Calu3 (cell line): ENCODE results near the gene SMAD3. TPM values are rescaled to one million over a fixed set of nuclear protein-coding genes. Genes with fewer than 3 reads are reported as not detected.

ENCODE experiments used
- BruUV-seq: library from RNA; stranded (reverse); fragments of 400-500 nt; replicated peaks from 2 replicates; lab custom pipeline; 2021; lab: Mats Ljungman, UMichigan
- CTCF ChIA-PET: fragments of 300-600 bp; sonication (Branson Sonifier 250); formaldehyde crosslinking; loops from one replicate; lab custom pipeline; 2022; ENCODE audit warnings: antibody characterized with exemption; lab: Charles Lee
- DNase-seq: peaks from one replicate; pipeline ENCODE4 v3.0.0; 2022
- H3K27ac Mint-ChIP-seq: one replicate; pipeline ENCODE4 v1.8.0; 2022; ENCODE audit warnings: mixed read lengths; ENCODE audit not compliant: unreplicated experiment
- H3K27me3 Mint-ChIP-seq: one replicate; pipeline ENCODE4 v1.8.0; 2022; ENCODE audit warnings: mixed read lengths; ENCODE audit not compliant: unreplicated experiment
- H3K36me3 Mint-ChIP-seq: one replicate; pipeline ENCODE4 v1.8.0; 2022; ENCODE audit warnings: mild to moderate bottlenecking, moderate library complexity, mixed read lengths; ENCODE audit not compliant: insufficient read depth, unreplicated experiment
- H3K4me1 Mint-ChIP-seq: one replicate; pipeline ENCODE4 v1.8.0; 2022; ENCODE audit warnings: mild to moderate bottlenecking, low read depth, mixed read lengths; ENCODE audit not compliant: unreplicated experiment
- H3K4me3 Mint-ChIP-seq: one replicate; pipeline ENCODE4 v1.8.0; 2022; ENCODE audit warnings: mild to moderate bottlenecking, low read depth, moderate library complexity, mixed read lengths; ENCODE audit not compliant: unreplicated experiment
- H3K9me3 Mint-ChIP-seq: one replicate; pipeline ENCODE4 v1.8.0; 2022; ENCODE audit warnings: low read depth, mixed read lengths; ENCODE audit not compliant: unreplicated experiment
- CTCF ChIP-seq: fragments of 200-600 bp; IDR thresholded peaks from one replicate; pipeline ENCODE4 v1.8.0; 2022; ENCODE audit warnings: antibody characterized with exemption; ENCODE audit not compliant: unreplicated experiment
- intact Hi-C: fragments of 100-400 bp; cut with micrococcal nuclease; formaldehyde crosslinking; loops from one replicate; pipeline ENCODE4 v1.10.0; 2022; ENCODE audit not compliant: unreplicated experiment
- total RNA-seq: library from RNA; stranded (reverse); gene quantifications from 2 replicates; pipeline ENCODE4 v1.2.3, GENCODE V29; 2022

SMAD3 gene
- total RNA-seq, 1 experiment from 2014 or later, result 121 TPM

- no TSS peak for BruUV-seq
- no peak for TF ChIP-seq CTCF
- Mint-ChIP-seq H3K36me3 (peaks cover 37% of the 10 kb centered on the region), H3K4me1 (peaks cover 72% of the 10 kb centered on the region), H3K27ac (no peak overlapping the region), H3K4me3 (no peak overlapping the region), H3K9me3 (no peaks in the 10 kb centered on the region), H3K27me3 (no peaks in the 10 kb centered on the region)
- no peak for DNase-seq
- CTCF ChIA-PET, result interaction anchor here (1.1 to 1.2 kb wide), 2 partner anchors 11 to 18 kb away, joined by 3 to 4 read pairs; no protein-coding TSS in a partner anchor
- intact Hi-C loops, result no loop called here
Observed at GRCh38 chr15:67130673-67131601, 65.5 kb downstream of the SMAD3 start.

- no peak for TF ChIP-seq CTCF
- no peak overlapping the region for H3K27ac Mint-ChIP-seq
- no peak overlapping the region for H3K4me3 Mint-ChIP-seq
- DNase-seq, result no peak
- H3K4me1 Mint-ChIP-seq, result peaks cover 69% of the 10 kb centered on the region
- BruUV-seq, result no TSS peak
- peaks cover 37% of the 10 kb centered on the region for H3K36me3 Mint-ChIP-seq
- CTCF ChIA-PET, result interaction anchor here (1.1 kb wide), 1 partner anchor 10 kb away, joined by 3 read pairs; no protein-coding TSS in a partner anchor
- no peaks in the 10 kb centered on the region for H3K27me3 Mint-ChIP-seq
- intact Hi-C loops, result no loop called here
- no peaks in the 10 kb centered on the region for H3K9me3 Mint-ChIP-seq
Observed at GRCh38 chr15:67132276-67132675, 66.9 kb downstream of the SMAD3 start.

- DNase-seq, result no peak
- H3K27me3 Mint-ChIP-seq, result no peaks in the 10 kb centered on the region
- TF ChIP-seq CTCF, result no peak
- CTCF ChIA-PET, result interaction anchor here (0.6 kb wide), 1 partner anchor 910 kb away, joined by 3 read pairs; no protein-coding TSS in a partner anchor
- H3K4me1 Mint-ChIP-seq, result peaks cover 67% of the 10 kb centered on the region
- BruUV-seq, result no TSS peak
- peaks cover 34% of the 10 kb centered on the region for H3K36me3 Mint-ChIP-seq
- no peaks in the 10 kb centered on the region for H3K9me3 Mint-ChIP-seq
- intact Hi-C loops, result no loop called here
- no peak overlapping the region for H3K27ac Mint-ChIP-seq
- no peak overlapping the region for H3K4me3 Mint-ChIP-seq
Observed at GRCh38 chr15:67133026-67133425, 67.6 kb downstream of the SMAD3 start.

- H3K27me3 Mint-ChIP-seq, result no peaks in the 10 kb centered on the region
- intact Hi-C loops, result no loop called here
- H3K9me3 Mint-ChIP-seq, result no peaks in the 10 kb centered on the region
- CTCF ChIA-PET, result interaction anchor here (1.0 kb wide), 1 partner anchor 15 kb away, joined by 3 read pairs; no protein-coding TSS in a partner anchor
- no TSS peak for BruUV-seq
- DNase-seq, result no peak
- no peak for TF ChIP-seq CTCF
- H3K4me1 Mint-ChIP-seq, result peaks cover 69% of the 10 kb centered on the region
- H3K27ac Mint-ChIP-seq, result no peak overlapping the region
- H3K36me3 Mint-ChIP-seq, result peaks cover 35% of the 10 kb centered on the region
- no peak overlapping the region for H3K4me3 Mint-ChIP-seq
Observed at GRCh38 chr15:67133738-67134066, 68.3 kb downstream of the SMAD3 start.
